HG02798 (cell line): Measurements from ENCODE around the gene LRR1.
"Not testable (repeated sequence)": the region's sequence is repeated elsewhere in the genome, so short reads cannot be mapped to it uniquely, and the experiment has no call there.

Source experiments
- ATAC-seq: cut with Tn5 transposase; IDR thresholded peaks from one replicate; pipeline ENCODE4 v1.9.1; 2021; ENCODE audit warnings: mild to moderate bottlenecking; ENCODE audit not compliant: unreplicated experiment, poor library complexity

The LRR1 gene

DNA sequence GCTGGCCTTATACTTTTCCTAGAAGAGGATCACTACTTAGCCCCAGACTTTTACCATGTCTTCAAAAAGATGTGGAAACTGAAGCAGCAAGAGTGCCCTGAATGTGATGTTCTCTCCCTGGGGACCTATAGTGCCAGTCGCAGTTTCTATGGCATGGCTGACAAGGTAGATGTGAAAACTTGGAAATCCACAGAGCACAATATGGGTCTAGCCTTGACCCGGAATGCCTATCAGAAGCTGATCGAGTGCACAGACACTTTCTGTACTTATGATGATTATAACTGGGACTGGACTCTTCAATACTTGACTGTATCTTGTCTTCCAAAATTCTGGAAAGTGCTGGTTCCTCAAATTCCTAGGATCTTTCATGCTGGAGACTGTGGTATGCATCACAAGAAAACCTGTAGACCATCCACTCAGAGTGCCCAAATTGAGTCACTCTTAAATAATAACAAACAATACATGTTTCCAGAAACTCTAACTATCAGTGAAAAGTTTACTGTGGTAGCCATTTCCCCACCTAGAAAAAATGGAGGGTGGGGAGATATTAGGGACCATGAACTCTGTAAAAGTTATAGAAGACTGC is 23.4 kb downstream of the LRR1 start:
- ATAC-seq: no peak

DNA sequence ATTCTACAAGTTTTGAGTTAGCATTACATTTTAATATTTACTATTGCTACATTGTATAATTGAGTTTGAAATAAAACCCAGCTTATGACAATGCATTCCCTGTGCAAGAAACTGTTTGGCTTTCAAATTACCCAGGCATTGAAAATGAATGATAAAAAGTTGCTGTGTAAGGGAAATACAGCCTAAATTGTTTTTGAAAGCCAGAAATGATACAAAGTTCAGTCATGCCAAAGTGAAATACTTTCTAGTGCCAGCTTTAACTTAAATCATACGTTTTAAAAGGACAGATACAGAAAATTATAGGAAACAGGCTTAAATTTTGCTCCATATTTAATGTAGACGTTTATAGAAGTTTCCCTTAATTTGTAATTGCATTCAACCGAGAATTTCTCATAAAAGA is 24.6 kb downstream of the LRR1 start:
- ATAC-seq: no peak

DNA sequence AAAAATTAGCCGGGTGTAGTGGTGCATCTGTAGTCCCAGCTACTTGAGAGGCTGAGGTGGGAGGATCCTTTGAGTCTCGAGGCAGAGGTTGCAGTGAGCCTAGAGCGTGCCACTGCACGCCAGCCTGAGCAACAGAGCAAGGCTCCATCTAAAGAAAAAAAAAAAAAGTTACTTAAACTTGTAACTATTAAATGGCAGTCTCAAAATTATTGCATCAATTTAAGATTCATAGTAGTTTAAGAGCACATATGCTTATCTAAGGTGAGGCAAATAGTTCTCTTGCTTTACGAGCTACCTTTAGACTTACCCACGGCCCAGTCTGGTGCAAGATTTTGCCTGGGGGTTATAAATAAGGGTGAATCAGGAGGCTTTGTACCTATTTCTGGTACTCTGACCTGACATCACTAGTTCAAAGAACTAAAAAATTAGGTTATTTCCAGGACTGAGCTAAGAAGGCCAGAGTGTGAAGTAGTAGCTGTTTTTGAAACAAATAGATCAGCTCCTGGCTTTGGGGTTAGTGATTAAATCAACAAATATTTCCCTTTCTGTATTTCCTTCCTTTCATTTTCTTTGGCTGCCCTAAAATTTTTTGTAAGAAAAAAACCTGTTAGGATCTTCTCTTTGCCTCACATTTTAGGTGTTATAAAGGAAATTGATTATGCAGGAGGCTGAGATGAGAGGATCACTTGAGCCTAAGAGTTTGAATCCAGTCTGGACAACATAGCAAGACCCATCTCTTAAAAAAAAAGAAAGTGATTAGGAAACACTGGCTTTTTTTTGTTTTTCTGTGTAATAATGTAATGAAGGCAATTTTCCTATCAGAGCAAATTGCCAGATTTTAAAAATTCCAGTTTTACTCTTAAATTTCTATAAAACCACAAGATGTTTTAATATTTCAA is 25.4 kb downstream of the LRR1 start:
- peak; percentile 12 for ATAC-seq

DNA sequence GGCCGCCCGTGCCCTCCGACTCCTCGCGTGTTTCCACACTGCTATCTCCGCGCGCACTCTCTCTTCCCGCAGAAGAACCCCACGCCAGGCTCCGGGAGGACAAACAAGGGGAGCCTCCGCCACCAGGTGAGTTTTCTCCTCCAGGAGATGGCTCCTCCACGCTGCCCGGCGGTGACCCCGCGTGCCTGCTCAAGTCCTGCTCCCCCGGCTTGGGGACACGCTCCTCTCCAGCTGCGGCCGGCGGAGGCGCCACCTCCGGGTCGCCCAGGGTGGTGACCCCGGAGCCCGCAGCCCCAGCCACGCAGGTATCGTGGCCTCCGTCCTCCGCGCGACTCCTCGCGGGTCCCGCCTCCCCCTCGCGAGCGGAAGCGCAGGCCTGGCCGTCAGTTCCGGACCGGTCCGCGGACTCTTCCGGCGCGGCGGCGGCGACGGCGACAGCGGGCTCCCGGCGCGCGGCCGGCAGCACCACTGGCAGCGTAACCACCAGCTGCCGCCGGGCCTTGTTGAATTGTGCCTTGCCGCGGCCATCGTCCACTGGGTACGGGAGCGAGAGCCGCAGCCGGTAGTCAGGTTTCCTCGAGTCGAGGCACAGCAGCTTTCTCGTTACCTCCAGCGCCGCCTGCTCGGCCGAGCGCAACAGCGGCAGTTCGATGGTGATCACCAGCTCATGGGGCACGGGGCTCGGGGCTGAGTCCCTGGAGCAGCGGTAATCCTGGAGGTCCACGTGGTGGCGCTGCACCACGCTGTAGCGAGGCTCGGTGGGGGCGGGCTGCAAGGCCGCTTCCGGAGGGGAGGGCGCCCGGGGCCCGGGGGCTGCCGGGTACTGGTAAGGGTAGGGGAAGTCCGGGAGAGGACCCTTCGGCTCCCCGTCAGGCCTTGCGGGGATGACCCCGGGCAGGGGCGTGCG is 35.2 kb downstream of the LRR1 start:
- ATAC-seq: peak; percentile 84

DNA sequence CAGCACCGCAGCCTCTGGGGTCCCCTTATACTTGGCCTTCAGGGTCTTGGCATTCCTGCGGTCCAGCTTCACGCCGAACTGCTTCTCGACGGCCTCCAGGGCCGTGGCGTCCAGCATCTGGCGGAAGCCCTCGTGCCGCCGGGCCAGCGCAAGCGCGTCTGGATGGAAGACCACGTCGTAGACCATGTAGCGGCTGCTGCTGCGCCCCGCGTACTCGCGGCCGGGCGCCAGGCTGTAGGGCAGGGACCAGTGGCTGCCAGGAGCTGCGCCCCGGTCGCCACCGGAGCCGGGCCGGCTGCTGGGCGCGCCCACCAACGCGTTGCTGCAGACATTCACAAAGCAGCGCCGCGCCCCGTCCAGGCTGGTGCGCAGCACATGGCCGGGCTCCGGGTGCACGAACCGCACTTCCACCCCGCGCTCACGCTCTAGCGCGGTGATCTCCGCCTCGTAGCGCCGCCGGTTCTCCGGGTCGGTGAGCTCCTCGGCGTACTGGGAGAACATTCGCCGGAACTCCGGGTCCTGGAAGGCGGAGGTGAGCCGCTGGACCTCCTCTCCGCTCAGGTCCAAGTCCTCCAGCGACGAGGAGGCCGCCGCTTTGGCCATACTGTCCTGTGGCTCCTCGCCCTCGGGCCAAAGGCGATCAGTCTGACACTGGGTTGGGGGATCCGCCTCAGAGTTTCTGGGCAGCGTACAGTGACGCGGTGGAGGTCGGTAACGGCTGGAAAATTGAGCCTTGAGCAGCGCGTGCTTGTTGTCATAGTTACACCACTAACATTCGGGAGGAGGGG is 36.0 kb downstream of the LRR1 start, which contains the start of gene DNAAF2:
Gene DNAAF2, minus strand, starts transcription at position 698 of the 788 bp plus-strand sequence. Its CDS starts 95 bp downstream, at position 603.
- ATAC-seq: peak; percentile 23

DNA sequence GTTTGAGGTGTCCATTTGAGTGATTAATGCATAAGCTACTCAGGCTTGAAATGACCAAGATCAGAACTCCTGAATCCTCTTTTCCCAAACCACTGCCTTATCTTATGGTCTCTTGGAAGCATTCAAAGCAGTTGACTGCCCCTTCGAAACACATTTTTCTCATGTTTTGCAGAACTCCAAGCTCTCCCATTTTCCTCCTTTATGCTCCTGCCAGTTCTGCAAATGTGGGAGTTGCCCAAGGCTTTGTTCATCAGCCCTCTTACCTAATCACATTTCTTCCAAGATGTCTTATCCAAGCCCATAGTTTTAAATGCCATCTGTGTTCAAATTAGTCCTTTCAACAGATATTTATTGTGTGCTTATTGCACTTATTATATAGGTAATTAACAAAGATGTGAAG is 38.1 kb downstream of the LRR1 start:
- no peak for ATAC-seq

DNA sequence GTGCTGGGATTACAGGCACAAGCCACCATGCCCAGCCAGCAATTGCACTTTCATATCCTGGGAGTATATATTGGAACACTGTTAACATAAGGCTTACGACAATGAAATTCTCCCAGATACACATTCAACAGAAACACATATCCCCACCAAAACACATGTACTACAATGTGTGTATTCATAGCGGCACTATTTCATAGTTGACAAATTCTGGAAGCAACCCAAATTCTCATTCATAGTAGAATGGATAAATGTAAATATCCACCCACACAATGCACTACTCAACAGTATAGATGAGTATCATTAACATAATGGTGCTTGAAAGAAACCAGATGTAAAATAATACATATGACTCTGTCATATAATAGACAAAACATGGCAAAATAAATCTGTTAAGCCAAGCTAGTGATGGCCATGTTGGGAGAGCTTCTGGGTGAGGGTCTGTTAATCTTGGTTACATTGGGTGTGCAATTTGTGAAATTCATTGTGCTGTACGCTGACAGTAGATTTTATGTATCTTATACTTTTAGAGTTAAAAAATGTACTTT is 38.9 kb downstream of the LRR1 start:
- no peak for ATAC-seq

DNA sequence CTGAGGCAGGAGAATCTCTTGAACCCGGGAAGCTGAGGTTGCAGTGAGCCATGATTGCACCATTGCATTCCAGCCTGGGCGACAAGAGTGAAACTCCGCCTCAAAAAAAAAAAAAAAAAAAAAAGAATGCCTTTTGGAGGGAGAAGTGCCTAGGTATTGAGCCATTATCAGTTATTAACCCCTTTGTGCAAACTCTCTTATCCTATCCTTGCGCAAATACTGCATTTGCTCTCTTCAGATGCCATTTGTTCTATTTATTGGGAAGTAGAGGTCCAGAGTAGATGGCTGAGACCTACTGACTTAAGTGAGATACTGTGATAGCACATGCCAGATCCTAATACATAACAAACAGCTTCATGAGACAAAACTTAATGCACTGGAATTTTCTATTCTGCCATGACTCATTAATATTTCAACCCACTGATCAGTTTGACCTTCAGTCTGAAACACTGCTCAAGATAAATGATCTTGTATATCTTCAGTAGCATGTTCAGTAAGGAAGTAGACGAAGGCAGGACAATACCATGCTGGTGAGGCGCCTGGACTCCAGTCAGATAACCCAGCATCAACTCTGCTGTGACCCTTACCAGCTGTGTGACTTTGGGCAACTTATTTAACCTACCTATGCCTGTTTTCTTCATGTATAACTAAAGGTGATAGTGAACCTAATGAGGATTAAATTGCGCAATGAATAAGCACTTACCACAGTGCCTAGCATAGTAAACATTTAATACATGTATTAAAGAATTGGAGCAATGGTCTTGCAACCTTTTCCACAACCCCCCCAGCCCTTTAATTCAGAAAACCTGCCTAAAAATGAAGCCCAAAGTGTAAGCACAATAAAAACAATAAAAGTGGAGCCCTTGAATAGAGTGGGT is 42.0 kb downstream of the LRR1 start:
- no peak for ATAC-seq

DNA sequence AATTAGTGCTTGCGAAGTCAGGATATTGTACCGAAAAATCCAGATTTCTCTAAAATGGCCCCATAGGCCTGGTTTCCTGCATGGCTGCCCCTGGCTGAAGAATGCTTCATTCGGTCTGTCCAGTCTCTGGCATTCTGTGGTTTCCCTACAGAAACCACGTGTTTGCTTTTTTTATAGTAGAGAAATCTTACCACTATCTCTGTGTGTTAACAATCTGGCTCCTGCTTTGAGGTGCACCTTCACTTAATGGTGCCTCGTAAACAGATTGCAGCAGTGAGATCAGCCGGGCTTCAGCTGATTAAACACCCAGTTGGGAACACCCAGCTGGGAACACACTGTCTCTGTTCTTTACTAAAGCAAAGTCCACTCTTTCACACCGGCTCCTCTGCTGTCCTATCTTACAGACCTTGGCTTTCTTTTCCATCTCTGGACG is 43.0 kb downstream of the LRR1 start:
- no peak for ATAC-seq

DNA sequence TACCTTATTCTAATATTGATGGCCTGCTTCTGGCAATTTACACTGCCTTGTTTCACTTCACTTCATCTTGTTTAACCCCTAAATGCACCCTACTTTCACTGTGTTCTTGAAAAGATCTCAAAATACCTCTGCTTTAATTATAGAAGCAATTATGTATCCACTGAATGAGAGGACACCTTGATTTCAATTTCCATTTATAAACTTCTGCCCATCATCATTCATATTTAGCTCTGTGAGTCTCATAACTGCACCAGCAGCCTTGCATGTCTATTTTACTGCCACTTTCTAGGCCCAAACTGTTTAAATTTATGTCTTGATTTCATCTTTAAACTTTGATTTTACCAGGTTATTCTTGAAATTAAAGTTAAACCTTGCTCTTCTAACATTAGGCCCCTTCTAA is 43.4 kb downstream of the LRR1 start:
- ATAC-seq: no peak

DNA sequence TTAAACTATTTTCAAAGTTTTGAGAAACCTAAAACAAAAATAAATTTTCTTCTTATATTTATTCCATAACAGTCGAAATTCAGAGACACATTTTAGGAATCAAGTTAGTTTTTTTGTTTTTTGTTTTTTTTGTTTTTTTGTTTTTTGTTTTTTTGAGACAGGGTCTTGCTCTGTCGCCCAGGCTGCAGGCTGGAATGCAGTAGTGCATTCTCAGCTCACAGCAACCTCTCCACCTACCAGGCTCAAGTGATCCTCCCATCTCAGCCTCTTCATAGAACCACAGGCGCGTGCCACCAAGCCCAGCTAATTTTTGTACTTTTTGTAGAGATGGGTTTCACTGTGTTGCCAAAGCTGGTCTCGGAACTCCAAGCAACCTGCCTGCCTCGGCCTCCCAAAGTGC is 54.8 kb downstream of the LRR1 start:
- ATAC-seq: no peak

DNA sequence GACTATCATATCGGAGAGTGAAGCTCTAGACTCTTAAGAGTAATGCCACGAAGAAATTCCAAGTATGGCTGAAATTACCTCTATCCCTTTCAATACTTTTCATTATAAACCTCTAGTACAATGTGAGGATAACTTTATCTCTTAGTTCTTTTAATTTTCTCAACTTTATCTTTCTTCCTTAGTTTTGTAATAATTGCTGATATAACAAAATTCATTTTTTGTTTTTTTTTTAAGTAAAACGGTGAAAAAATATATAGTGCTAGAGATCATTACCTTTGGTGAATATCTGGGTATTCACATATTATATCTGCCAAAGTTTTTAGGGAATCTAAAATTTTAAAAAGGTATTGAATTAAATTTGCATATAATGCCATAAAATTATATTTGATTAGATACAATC is 55.8 kb downstream of the LRR1 start:
- ATAC-seq: no peak

DNA sequence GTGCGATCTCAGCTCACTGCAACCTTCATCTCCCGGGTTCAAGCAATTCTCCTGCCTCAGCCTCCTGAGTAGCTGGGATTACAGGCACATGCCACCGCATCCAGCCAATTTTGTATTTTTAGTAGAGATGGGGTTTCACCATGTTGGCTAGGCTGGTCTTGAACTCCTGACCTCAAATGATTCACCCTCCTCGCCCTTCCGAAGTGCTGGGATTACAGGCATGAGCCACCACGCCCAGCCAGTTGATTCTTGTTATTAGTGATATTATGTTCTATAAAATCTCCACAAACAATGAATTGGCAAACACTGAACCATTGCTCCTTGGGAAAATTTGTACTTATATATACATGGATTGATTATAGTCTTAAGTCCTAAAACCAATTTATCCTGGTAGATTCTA is 58.8 kb downstream of the LRR1 start:
- ATAC-seq: not testable (repeated sequence)

DNA sequence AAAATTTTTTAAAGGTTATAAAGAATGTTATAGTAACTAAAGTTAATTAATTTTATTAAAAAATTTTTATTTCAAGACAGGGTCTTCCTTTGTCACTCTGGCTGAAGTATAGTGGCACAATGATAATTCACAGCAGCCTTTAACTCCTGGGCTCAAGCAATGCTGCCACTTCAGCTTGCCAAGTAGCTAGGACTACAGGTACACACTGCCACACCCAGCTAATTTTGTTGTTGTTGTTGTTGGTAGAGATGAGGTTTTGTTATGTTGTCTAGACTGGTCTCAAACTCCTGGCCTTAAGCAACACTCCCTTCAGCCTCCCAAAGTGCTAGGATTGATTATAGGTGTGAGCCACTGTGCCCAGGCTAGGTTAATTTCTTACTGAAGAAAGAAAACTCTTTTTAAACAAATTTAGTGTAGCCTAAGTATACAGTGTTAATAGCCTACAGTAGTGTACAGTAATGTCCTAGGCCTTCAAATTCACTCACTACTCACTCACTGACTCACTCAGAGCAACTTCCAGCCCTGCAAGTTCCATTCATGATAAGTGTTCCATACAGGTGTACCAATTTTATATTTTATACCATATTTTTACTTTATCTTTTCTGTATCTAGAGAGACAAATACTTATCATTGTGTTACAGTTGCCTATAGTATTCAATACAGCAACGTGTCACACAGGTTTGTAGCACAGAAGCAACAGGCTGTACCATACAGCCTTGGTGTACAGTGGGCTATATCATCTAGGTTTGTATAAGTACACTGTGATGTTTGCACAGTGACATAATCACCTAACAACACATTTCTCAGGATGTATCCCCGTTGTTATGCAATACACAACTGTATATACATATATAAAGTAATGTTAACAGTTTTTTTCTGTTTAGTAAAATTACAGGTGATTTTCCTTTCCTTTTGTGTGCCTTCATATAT is 61.1 kb downstream of the LRR1 start:
- ATAC-seq: no peak
